Jurkat, Clone E6-1 (cell line): ENCODE data around the gene CLDN5.

Experiments
- DNase-seq: peaks from one replicate; pipeline ENCODE4 v3.0.0-alpha.2; 2011; ENCODE audit warnings: low read depth, low spot score
- H3K4me3 ChIP-seq: 2 replicates; pipeline ENCODE4 v1.5.1; 2011; ENCODE audit warnings: mild to moderate bottlenecking, low read length, control low read depth, moderate library complexity

Gene CLDN5

GRCh38 chr22:19494001-19494560 lies 30.1 kb downstream of the CLDN5 start:
- DNase-seq: no peak
- no peak overlapping the region for H3K4me3 ChIP-seq

DNA sequence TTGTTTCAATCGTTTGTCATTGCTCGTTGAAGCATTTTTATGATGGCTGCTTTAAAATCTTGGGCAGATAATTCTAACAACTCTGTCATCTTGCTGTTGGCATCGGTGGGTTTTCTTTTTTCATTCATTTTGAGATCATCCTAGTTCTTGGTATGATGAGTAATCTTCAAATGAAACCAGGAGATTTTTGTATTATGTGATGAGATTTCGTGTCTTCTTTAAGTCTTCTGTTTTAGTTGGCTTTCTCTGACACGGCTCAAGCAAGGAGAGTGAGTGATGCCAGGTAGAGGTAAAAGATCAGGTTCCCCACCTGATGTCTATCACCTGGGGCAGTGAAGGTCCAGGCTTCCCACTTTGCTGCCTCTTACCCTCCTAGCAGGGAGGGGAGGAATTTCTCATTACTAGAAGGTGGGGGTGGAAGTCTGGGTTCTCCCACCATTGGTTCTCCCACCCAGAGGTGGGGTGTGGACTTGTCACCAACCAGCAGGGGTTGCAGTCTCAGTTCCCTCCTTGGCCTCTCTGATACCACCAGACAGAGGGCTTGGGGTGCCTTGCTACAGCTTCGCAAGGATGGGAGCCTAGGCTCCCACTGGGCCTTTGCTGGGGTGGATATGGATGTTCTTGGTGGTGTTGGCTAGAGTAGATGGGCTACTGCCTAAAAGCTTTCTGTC lies 31.6 kb downstream of the CLDN5 start:
- H3K4me3 ChIP-seq: no peak overlapping the region
- DNase-seq: no peak

DNA sequence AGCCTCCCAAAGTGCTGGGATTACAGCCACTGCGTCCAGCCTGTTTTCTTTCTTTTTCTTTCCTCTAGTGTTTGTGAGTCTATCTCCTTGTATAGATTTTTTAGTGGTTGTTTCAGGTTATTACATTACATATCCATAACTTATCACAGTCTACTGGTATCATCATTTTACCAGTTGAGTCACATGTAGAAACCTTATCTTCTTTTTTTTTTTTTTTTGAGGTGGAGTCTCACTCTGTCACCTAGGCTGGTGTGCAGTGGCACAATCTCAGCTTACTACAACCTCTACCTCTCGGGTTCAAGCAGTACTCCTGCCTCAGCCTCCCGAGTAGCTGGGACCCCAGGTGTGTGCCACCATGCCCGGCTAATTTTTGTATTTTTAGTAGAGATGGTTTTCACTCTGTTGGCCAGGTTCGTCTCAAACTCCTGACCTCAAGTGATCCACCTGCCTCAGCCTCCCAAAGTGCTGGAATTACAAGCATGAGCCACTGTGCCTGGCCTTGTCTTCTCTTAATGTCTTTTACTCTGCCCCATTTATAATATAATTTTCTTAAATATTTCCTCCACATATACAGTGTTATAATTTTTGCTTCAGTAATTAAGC lies 33.5 kb downstream of the CLDN5 start:
- no peak overlapping the region for H3K4me3 ChIP-seq
- no peak for DNase-seq

GRCh38 chr22:19488884-19489843 lies 35.0 kb downstream of the CLDN5 start:
- no peak for DNase-seq

DNA sequence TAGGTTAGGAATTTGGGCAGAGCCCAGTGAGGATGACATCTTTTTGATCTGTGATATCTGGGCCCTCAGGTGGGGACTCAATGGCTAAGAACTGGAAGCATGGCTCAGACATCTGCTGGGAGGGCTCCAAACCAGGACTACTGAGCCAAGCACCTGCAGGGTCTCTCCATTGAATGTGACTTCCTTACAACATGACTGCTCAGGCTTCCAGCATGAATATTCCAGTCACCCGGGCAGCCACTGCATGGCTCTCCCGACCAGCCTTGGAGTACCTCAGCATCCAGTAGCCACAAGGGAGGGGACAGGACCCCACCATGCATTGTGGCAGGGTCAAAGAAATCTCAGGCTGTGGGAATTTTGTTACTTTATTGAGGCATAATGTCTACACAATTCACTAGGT lies 35.9 kb downstream of the CLDN5 start:
- H3K4me3 ChIP-seq: no peak overlapping the region
- no peak for DNase-seq

More at GRCh38 chr22:19488884-19489843, 35.0 kb downstream of the CLDN5 start:
- no peak overlapping the region for H3K4me3 ChIP-seq

- no peak for DNase-seq
- no peak overlapping the region for H3K4me3 ChIP-seq
These were observed 40.5 kb downstream of the CLDN5 start for GRCh38 chr22:19483481-19484244.

- H3K4me3 ChIP-seq: no peak overlapping the region
- no peak for DNase-seq
These were observed 41.9 kb downstream of the CLDN5 start for GRCh38 chr22:19482297-19482696.

DNA sequence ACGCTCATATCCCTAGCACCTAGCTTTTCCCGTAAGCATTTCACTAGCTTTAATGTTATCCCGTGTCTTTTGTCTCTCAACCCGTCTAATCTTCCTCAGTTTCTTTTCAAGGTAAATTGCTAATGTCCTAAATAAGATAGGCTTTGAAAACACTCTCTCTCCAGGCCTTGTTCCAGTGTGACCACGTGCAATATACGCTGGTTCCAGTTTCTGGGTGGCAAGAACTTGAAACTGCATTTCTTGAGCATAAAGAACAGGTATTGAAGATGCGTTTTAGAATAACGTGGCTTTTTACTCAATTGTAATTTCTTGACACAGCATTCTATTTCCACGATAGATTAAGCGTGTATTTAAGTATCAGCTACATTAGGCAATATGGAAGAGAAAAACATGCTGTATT lies 43.4 kb downstream of the CLDN5 start:
- DNase-seq: no peak
- peak overlapping the region; percentile 93 for H3K4me3 ChIP-seq

- DNase-seq: no peak
- peak overlapping the region; percentile 93 for H3K4me3 ChIP-seq
These were observed 44.0 kb downstream of the CLDN5 start for GRCh38 chr22:19480173-19480568.

DNA sequence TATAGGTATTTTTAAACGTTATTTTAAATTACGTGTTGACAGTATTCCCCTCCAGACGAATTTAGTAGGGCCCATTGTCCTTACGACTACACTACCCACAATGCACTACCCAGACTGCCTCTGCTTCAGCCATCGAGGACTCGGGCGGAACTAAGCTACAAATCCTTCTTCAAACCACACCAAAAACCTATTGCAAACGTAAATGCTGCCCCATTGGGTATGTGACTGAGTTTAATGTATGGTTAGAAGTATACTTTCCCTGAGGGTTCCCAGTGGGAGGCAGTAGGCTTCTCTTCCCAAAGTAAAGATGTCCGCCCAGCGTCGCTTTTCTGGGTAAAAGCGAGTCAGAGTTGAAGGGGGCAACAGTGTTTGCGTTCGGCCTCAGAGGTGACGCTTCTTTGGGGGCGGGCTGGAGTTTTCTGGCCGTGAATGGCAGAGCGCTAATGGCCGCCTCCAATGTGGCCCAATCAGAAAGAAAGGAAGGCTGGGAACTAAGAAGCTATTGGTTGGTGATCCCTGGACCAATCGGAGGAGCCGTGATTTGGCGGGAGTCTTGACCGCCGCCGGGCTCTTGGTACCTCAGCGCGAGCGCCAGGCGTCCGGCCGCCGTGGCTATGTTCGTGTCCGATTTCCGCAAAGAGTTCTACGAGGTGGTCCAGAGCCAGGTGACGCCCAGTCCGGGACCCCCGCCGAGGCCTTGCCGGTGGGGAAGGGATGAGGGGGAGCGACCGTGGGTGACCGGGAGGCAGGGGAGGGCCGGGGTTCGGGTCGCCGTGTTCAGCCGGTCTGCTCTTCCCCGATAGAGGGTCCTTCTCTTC lies 44.6 kb downstream of the CLDN5 start, which contains the start of gene CDC45:
Gene CDC45 (plus strand): TSS at position 566 of the 818 bp plus-strand sequence. CDS start 49 bp downstream, at position 615.
- peak within 1 kb of the TSS; percentile 93 for H3K4me3 ChIP-seq
- peak; percentile 97 for DNase-seq

DNA sequence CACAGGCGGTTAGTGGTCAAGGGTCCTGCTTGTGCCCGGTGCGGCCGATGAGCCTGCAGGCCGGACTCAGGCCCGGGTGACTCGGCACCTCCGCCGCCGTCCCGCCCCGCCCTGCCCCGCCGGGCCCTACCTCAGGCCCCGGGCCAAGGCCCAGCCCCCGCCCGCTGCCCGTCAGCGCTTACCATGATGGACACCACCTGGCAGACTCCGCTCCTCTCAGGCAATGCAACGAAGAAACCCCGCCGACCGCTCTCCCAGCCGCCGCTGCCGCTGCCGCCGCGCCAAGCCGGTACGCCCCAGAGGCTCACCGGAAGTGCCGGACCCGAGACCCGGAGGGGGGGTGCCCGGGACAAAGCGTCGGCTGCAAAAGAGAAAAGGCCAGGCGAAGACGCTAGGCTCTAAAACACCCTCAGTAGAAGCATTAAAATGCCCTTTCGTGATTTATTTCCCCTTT lies 45.3 kb downstream of the CLDN5 start, which contains the start of gene UFD1:
Gene UFD1 (minus strand): TSS at position 293 of the 454 bp plus-strand sequence. CDS start 108 bp downstream, at position 185.
- H3K4me3 ChIP-seq: peak within 1 kb of the TSS; percentile 93
- DNase-seq: no peak

GRCh38 chr22:19478045-19478900 lies 45.9 kb downstream of the CLDN5 start:
- DNase-seq: no peak
- peak overlapping the region; percentile 93 for H3K4me3 ChIP-seq

GRCh38 chr22:19477321-19478044 lies 46.7 kb downstream of the CLDN5 start:
- DNase-seq: peak; percentile 36
- H3K4me3 ChIP-seq: peak overlapping the region; percentile 93

- DNase-seq: no peak
- no peak overlapping the region for H3K4me3 ChIP-seq
These were observed 48.2 kb downstream of the CLDN5 start for GRCh38 chr22:19476023-19476422.

GRCh38 chr22:19473578-19473977 lies 50.6 kb downstream of the CLDN5 start:
- no peak overlapping the region for H3K4me3 ChIP-seq
- no peak for DNase-seq
